ENCODE results near the gene PROK1. TPM values are rescaled to one million over a fixed set of nuclear protein-coding genes. Genes with fewer than 3 reads are reported as not detected.

Gene PROK1
- polyA plus RNA-seq, 1 of the 3 experiments (the other 2 are of a cell fraction), result not detected

DNA sequence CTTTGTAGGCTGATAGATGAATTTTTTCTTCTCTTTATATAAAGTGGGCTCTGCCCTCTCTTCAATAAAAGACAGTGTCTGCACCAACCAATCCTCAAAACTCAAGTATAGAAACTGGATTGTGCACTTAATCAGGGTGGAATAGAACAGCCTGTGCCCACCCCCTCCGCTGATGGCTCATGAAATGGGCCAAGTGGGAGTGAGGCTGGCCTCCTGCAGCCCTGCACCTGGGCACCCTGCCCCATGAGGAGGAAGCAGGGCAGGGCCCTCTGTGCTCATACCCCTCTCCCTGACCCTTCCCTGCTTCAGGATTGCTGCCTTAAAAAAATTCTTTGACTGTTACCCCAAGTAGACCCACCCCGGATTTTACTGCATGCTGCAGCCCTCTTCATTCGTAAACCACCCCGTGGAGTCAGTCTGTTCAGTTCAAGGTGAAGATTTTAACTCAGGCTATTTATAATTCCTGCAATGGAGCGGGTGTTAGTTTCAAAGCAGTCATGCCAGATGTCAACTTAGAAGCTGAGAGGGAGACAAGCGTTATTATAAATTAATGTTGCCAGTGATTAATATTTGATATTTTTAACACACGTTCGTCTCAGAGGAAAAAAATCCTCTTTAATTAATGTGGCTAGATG lies 15.8 kb downstream of the PROK1 start (continued):
- TF ChIP-seq EP300 (IDR thresholded peaks at IDR 0.05; ENCODE audit: borderline replicate concordance in 1 of 2, low read depth in 1 of 2, low read length in 1 of 2) (no peak), FOSL2 (IDR thresholded peaks at IDR 0.05; ENCODE audit: borderline replicate concordance, low read depth) (no peak), SMC3 (IDR thresholded peaks at IDR 0.05; ENCODE audit: low read depth, low read length) (no peak)

GRCh38 chr1:110471131-110471530 lies 20.2 kb downstream of the PROK1 start:
- H3K9me2 ChIP-seq, result no peaks in the 10 kb centered on the region
- H3K9me3 ChIP-seq, result no peaks in the 10 kb centered on the region
- no peaks in the 10 kb centered on the region for H3K79me2 ChIP-seq (ENCODE audit: insufficient read depth)
- no peak for TF ChIP-seq TCF12 (IDR thresholded peaks at IDR 0.05)
- no peak for TF ChIP-seq MAX (IDR thresholded peaks at IDR 0.05; ENCODE audit: low read depth)
- no peak for TF ChIP-seq YY1 (IDR thresholded peaks at IDR 0.05; ENCODE audit: low read depth)
- TF ChIP-seq, protein P1, sequence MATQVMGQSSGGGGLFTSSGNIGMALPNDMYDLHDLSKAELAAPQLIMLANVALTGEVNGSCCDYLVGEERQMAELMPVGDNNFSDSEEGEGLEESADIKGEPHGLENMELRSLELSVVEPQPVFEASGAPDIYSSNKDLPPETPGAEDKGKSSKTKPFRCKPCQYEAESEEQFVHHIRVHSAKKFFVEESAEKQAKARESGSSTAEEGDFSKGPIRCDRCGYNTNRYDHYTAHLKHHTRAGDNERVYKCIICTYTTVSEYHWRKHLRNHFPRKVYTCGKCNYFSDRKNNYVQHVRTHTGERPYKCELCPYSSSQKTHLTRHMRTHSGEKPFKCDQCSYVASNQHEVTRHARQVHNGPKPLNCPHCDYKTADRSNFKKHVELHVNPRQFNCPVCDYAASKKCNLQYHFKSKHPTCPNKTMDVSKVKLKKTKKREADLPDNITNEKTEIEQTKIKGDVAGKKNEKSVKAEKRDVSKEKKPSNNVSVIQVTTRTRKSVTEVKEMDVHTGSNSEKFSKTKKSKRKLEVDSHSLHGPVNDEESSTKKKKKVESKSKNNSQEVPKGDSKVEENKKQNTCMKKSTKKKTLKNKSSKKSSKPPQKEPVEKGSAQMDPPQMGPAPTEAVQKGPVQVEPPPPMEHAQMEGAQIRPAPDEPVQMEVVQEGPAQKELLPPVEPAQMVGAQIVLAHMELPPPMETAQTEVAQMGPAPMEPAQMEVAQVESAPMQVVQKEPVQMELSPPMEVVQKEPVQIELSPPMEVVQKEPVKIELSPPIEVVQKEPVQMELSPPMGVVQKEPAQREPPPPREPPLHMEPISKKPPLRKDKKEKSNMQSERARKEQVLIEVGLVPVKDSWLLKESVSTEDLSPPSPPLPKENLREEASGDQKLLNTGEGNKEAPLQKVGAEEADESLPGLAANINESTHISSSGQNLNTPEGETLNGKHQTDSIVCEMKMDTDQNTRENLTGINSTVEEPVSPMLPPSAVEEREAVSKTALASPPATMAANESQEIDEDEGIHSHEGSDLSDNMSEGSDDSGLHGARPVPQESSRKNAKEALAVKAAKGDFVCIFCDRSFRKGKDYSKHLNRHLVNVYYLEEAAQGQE (IDR thresholded peaks at IDR 0.05; ENCODE audit: low read depth, low read length), result no peak
- TF ChIP-seq EP300 (IDR thresholded peaks at IDR 0.05; ENCODE audit: borderline replicate concordance in 1 of 2, low read depth in 1 of 2, low read length in 1 of 2), result no peak
- no peak for TF ChIP-seq RAD21 (IDR thresholded peaks at IDR 0.05; ENCODE audit: low read length)
- TF ChIP-seq GABPA (IDR thresholded peaks at IDR 0.05; ENCODE audit: low read depth), result no peak
- TF ChIP-seq, protein P2, sequence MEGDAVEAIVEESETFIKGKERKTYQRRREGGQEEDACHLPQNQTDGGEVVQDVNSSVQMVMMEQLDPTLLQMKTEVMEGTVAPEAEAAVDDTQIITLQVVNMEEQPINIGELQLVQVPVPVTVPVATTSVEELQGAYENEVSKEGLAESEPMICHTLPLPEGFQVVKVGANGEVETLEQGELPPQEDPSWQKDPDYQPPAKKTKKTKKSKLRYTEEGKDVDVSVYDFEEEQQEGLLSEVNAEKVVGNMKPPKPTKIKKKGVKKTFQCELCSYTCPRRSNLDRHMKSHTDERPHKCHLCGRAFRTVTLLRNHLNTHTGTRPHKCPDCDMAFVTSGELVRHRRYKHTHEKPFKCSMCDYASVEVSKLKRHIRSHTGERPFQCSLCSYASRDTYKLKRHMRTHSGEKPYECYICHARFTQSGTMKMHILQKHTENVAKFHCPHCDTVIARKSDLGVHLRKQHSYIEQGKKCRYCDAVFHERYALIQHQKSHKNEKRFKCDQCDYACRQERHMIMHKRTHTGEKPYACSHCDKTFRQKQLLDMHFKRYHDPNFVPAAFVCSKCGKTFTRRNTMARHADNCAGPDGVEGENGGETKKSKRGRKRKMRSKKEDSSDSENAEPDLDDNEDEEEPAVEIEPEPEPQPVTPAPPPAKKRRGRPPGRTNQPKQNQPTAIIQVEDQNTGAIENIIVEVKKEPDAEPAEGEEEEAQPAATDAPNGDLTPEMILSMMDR (IDR thresholded peaks at IDR 0.05), result no peak
- no peak for TF ChIP-seq FOSL2 (IDR thresholded peaks at IDR 0.05; ENCODE audit: borderline replicate concordance, low read depth)
- no peak for TF ChIP-seq SIN3A (IDR thresholded peaks at IDR 0.05; ENCODE audit: borderline replicate concordance, low read depth, low read length)
- TF ChIP-seq, protein P3, sequence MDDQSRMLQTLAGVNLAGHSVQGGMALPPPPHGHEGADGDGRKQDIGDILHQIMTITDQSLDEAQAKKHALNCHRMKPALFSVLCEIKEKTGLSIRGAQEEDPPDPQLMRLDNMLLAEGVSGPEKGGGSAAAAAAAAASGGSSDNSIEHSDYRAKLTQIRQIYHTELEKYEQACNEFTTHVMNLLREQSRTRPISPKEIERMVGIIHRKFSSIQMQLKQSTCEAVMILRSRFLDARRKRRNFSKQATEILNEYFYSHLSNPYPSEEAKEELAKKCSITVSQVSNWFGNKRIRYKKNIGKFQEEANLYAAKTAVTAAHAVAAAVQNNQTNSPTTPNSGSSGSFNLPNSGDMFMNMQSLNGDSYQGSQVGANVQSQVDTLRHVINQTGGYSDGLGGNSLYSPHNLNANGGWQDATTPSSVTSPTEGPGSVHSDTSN (IDR thresholded peaks at IDR 0.05), result no peak
- no peak for TF ChIP-seq TAF1 (IDR thresholded peaks at IDR 0.05; ENCODE audit: borderline replicate concordance, low read depth, low read length)
- TF ChIP-seq FOXM1 (IDR thresholded peaks at IDR 0.05; ENCODE audit: low read depth), result no peak
- TF ChIP-seq, protein P4, sequence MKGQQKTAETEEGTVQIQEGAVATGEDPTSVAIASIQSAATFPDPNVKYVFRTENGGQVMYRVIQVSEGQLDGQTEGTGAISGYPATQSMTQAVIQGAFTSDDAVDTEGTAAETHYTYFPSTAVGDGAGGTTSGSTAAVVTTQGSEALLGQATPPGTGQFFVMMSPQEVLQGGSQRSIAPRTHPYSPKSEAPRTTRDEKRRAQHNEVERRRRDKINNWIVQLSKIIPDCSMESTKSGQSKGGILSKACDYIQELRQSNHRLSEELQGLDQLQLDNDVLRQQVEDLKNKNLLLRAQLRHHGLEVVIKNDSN (IDR thresholded peaks at IDR 0.05; ENCODE audit: borderline replicate concordance, low read depth), result no peak
- TF ChIP-seq FOXJ3 (CRISPR knock-in tag; IDR thresholded peaks at IDR 0.05), result no peak
- no peak for TF ChIP-seq RFX5 (IDR thresholded peaks at IDR 0.05; ENCODE audit: low read length)
- TF ChIP-seq MEF2A (IDR thresholded peaks at IDR 0.05; ENCODE audit: borderline replicate concordance, low read depth), result no peak
- no peak for TF ChIP-seq CHD2 (IDR thresholded peaks at IDR 0.05; ENCODE audit: low read length, partially characterized antibody)
- ChIA-PET CTCF (interaction anchor here (0.8 to 4.0 kb wide), 4 partner anchors 11 to 59 kb away, joined by 3 to 27 read pairs (median 11); no protein-coding TSS in a partner anchor), POLR2A (no interaction called here)
- no peak for DNase-seq
- H3K4me3 ChIP-seq (ENCODE audit: low read depth in 2 of 2, low read length in 1 of 2), result no peak overlapping the region
- H3K27ac ChIP-seq (ENCODE audit: low read depth in 2 of 2, low read length in 1 of 2), result no peak overlapping the region
- no peaks in the 10 kb centered on the region for H3F3A ChIP-seq (replicated peaks; ENCODE audit: insufficient read depth)
- H3K36me3 ChIP-seq (replicated peaks in 1 of 2; ENCODE audit: control insufficient read depth in 1 of 2, insufficient read depth in 2 of 2, low read length in 1 of 2), result no peaks in the 10 kb centered on the region
- WGBS (ENCODE audit: low lambda C conversion rate), result 56% methylated on average over 3 of the region's 3 CpGs
- no peaks in the 10 kb centered on the region for H3K27me3 ChIP-seq (ENCODE audit: insufficient read depth)
- peaks cover 0 to 2% of the 10 kb centered on the region in 2 experiments; a peak in 1 of 4 replicates for H3K4me1 ChIP-seq (ENCODE audit: control insufficient read depth in 1 of 2, insufficient read depth in 2 of 2, low read depth in 1 of 2, low read length in 1 of 2)
- H2AFZ ChIP-seq (ENCODE audit: low read depth), result no peak overlapping the region
- no peak overlapping the region for H3K4me2 ChIP-seq
- H4K20me1 ChIP-seq (ENCODE audit: insufficient read depth), result no peaks in the 10 kb centered on the region
- no peak overlapping the region for H3K9ac ChIP-seq
